GM23248 (cell line): ENCODE measurements around the gene CDYL.

Source experiments
- EZH2 ChIP-seq: fragments of 200-600 bp; sonication (generic); IDR thresholded peaks from 2 replicates; pipeline ENCODE4 v1.6.1; 2018; ENCODE audit warnings: antibody characterized with exemption, mild to moderate bottlenecking; ENCODE audit not compliant: insufficient read depth, poor library complexity, severe bottlenecking
- EZH2phosphoT487 ChIP-seq: fragments of 200-600 bp; sonication (generic); IDR thresholded peaks from 2 replicates; pipeline ENCODE4 v1.6.1; 2018; ENCODE audit warnings: antibody characterized with exemption, moderate library complexity, mild to moderate bottlenecking, low read depth; ENCODE audit not compliant: insufficient read depth

DNA sequence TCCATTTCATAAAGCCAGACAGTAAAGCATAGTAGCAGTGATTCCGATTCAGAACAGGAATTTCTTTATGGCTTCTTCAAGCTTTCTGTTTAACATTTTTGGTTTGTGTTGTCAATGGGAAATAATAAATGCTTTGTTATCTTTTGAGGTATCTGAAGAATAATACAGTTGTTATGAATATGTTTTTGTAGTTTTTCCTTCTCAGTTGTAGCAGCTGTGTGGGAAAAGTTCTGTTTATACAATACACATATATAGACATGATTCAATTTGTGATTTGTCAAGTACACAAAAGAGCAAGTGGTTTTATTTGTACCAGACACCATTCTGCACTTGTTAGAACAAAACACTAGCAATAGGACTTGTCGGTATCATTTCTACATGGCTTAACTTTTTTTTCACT lies 96.6 kb downstream of the CDYL start:
- TF ChIP-seq EZH2 = no peak
- TF ChIP-seq EZH2phosphoT487 = no peak
